COR-L47 (cell line): ENCODE data around the gene COBL.

ENCODE experiments used
- DNase-seq: peaks from one replicate; lab custom pipeline; 2025; lab: John Stamatoyannopoulos, UW

Gene COBL

GRCh38 chr7:51275532-51275931 is 41.1 kb downstream of the COBL start:
- no peak for DNase-seq

GRCh38 chr7:51274955-51275354 is 41.7 kb downstream of the COBL start:
- DNase-seq, result no peak

- no peak for DNase-seq
These were observed 42.6 kb downstream of the COBL start for GRCh38 chr7:51274001-51274400.

GRCh38 chr7:51273360-51273759 is 43.2 kb downstream of the COBL start:
- no peak for DNase-seq

- no peak for DNase-seq
These were observed 45.6 kb downstream of the COBL start for GRCh38 chr7:51270965-51271364.

GRCh38 chr7:51269911-51270310 is 46.7 kb downstream of the COBL start:
- no peak for DNase-seq

- no peak for DNase-seq
These were observed 47.3 kb downstream of the COBL start for GRCh38 chr7:51269321-51269720.

GRCh38 chr7:51268859-51269258 is 47.8 kb downstream of the COBL start:
- peak; percentile 82 for DNase-seq

- DNase-seq, result no peak
These were observed 49.4 kb downstream of the COBL start for GRCh38 chr7:51267169-51267568.

GRCh38 chr7:51265066-51265907 is 51.3 kb downstream of the COBL start:
- no peak for DNase-seq

- no peak for DNase-seq
These were observed 52.8 kb downstream of the COBL start for GRCh38 chr7:51263631-51264484.

- DNase-seq, result no peak
These were observed 53.6 kb downstream of the COBL start for GRCh38 chr7:51262796-51263531.

GRCh38 chr7:51261950-51262795 is 54.4 kb downstream of the COBL start:
- DNase-seq, result peak; percentile 79

- DNase-seq, result peak; percentile 32
These were observed 55.3 kb downstream of the COBL start for GRCh38 chr7:51261117-51261835.

GRCh38 chr7:51260516-51260915 is 56.1 kb downstream of the COBL start:
- no peak for DNase-seq

- no peak for DNase-seq
These were observed 56.8 kb downstream of the COBL start for GRCh38 chr7:51259766-51260165.

GRCh38 chr7:51256916-51257315 is 59.7 kb downstream of the COBL start:
- no peak for DNase-seq

- no peak for DNase-seq
These were observed 60.3 kb downstream of the COBL start for GRCh38 chr7:51256209-51256781.

GRCh38 chr7:51255536-51256208 is 60.9 kb downstream of the COBL start:
- DNase-seq, result no peak

- DNase-seq, result no peak
These were observed 61.6 kb downstream of the COBL start for GRCh38 chr7:51255036-51255435.
